ENCODE data around the gene SDF4.

DNA sequence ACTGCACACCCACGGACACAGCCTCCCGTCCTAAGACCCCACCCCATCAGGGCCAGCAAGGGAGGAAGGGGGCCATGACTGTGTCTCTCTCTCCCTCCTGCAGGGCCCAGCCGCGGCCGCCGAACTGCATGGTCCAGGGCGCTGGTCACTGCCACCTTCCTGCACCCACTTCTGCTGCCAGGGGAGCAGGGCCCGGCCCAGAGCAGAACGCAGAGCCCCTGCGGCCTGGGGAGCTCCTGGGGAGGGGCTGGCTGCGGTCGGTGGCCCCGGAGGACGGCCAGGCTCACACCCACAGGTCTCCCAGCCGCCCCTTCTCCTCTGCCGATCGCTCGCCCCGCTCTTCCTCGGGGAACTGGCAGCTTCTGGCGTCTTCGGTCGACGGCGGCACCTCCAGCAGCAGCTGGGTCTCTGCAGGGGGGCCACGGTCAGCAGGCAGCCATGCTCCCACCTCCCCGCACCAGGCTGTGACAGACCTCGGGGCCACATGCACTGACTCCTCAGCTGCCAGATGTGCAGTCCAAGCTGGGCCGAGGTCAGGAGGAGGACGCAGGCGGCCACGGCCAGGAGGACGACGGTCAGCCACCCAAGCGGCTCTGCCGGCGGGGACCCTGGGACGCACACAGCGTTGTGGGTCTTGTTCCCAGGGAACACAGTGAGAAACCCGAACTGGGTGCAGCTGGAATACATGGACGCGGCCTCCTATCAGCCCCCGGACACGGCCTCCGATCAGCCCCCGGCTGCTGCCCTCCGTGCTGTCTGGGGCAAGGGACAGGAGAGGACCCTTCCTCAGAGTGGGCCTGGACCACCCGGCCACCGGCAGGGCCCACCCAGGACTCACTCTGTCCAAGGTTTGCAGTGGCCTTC, 28.0 kb downstream of the SDF4 start:
- TF ChIP-seq GATA2 (IDR thresholded peaks at IDR 0.05; ENCODE audit: low read depth, low read length) (no peak), GATA3 (IDR thresholded peaks at IDR 0.05; ENCODE audit: low read depth, low read length) (no peak)

All from SH-SY5Y (cell line).